NCI-H345 (cell line): Measurements from ENCODE around the gene ITPR1.

Source experiments
- DNase-seq: peaks from one replicate; lab custom pipeline; 2025; lab: John Stamatoyannopoulos, UW

The ITPR1 gene

GRCh38 chr3:4686619-4687018 is 193.5 kb downstream of the ITPR1 start:
- DNase-seq: no peak

DNA sequence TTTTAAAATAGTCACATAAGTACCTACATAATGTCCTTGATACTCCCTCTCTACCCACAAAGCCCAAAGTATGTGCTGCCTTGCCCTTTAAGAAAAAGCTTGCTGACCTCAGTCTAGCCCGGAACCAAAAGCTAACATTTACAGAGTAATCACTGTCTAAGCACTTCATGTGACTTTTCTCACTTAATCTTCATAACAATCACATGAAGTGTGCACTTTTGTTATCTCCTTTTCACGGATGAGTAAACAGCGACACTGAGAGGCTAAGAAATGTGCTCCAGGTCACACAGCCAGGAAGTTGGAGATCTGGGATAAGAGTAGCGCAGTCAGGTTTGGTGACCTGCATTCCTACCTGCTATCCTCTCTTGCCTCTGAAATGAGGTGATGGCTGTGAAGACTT is 194.0 kb downstream of the ITPR1 start:
- DNase-seq: no peak

DNA sequence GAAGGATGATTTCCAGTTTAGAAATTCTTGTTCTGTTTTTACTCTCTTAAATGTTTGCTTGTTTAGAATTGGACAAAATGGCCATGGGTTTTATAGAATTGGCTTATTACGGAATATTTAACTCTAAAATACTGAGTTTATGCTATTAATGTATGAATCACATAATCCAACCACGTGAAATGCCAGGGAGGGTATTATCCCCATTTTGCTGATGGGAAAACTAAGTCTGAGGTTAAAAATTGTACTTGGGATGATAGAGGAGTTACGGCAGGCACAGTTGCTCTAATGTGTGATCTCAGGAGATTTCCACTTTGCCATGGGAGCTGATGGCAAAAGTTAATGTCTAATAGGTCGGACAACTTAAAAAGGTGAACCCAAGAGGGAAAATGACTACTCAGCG is 194.4 kb downstream of the ITPR1 start:
- no peak for DNase-seq

DNA sequence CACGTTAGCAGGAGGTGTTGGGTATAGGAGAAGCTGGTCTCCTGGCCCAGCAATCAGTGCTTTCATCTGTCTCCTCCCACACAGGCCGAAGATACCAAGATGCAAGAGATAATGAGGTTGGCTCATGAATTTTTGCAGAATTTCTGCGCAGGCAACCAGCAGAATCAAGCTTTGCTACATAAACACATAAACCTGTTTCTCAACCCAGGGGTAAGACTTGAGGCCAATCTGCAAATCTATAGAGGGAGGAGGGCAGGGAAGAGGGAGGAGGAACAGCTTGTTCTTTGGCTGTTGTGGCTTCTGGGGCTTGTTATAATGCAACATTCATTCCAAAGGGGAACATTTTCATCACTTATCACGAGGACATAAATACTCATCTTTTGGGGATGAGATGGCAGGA is 195.3 kb downstream of the ITPR1 start:
- no peak for DNase-seq

- no peak for DNase-seq
Observed at GRCh38 chr3:4689021-4689420, 195.9 kb downstream of the ITPR1 start.

DNA sequence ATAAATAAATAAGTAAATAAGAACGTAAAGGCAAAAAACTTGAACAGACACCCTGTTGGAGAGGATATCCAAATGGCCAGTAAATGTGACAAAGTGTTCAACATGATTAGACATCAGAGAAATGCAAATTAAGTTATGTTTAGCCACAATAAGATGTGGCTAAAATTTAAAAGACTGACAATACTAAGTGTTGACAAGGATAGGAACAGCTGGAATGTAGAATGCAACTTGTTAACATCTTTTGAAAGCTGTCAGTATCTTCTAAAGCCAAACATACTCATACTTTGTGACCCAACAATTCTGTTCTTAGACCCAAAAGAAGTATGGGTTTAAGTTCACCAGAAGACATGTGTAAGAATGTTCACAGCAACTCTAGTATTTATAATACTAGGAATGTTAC is 197.1 kb downstream of the ITPR1 start:
- no peak for DNase-seq

GRCh38 chr3:4693620-4694019 is 200.5 kb downstream of the ITPR1 start:
- no peak for DNase-seq

GRCh38 chr3:4695846-4696245 is 202.7 kb downstream of the ITPR1 start:
- DNase-seq: no peak

DNA sequence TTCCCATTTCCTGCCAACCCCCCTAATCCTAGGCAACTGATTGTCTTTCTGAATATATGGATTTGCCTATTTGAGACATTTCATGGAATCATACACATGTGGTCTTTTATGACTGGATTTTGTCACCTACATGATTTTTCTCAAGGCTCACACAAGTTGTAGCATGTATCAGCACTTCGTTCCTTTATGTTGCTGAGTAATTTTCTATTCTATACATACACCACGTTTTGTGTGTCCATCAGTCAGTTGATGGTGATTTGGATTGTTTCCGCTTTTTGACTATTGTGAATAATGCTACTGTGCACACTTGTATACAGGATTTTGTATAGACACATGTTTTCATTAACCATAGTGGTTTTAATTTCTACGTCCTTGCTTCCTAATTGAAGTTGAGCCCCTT is 203.1 kb downstream of the ITPR1 start:
- no peak for DNase-seq

- no peak for DNase-seq
Observed at GRCh38 chr3:4698125-4698821, 205.1 kb downstream of the ITPR1 start.

DNA sequence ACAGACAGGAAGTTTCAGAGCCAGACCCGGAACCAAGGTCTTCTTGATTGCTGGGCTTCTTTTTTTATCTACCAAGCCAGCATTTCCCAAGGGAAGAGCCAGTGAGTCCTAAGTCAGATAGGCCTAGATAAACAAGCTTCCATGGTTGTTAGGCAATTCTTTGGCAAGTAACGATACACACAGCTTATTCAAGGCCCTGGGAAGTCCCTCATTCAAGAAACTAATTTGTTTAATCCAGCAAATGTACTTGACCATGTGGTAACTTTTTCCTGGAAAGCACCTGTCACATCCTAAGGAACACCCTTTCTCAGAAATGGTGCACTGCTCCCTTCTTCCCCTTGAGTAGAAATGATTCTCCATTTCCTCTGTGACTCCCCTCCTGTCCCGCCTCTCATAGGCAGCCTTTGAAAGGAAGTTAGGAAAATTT is 209.9 kb downstream of the ITPR1 start:
- DNase-seq: no peak

DNA sequence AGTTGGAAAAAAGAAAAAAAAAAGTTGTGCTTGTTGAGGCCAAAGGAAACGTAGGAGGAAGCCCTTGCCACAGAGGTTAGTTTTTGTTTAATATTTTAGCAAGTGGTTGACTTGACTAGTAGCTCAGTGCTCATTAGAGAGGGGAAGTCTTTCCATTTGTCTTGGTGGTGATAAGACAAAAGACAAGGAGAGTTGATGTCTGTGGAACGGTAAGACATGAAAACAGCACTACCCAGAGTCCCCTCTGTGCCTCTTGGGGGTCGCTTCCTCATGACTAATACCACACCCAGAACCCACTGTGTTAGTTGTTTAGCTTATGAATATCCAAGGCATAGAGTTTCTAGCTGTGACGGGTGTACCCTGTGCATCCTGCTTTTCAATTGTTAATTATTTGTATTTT is 211.4 kb downstream of the ITPR1 start:
- DNase-seq: no peak

DNA sequence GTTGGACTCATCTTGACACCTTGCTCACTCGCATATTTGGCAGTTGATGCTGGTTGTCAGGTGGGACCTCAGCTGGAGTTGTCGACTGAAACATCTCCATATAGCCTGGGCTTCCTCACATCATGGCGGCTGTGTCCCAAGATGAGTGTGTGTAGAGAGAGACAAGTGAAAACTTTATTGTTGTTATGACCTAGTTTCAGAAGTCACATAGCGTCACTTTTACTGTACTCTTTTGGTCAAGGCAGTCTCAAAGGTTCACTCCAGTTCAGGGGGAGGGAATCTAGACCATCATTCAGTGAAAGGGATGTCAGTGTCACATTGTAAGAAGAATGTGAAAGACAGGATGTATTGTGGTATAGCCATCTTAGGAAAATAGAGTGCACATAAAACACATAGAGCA is 214.2 kb downstream of the ITPR1 start:
- DNase-seq: no peak

DNA sequence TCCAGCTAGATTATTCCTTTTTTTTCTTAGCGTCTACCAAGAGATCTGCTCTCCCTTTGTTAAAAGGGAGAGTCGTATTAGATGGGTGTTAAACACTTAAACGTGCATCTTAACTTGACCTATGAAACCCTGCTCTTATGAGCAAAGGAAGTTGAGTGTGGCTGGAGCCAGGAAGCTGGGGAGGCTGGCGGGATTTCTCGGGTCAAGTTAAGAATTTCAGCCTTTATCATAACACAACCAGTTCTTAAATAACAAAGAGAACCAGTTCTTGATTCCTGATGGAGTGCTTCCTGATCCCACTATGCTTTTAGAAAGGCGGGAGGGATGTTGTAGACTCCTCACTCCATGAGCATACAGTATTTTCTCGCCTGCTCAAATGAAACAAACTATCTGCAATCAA is 215.1 kb downstream of the ITPR1 start:
- no peak for DNase-seq

DNA sequence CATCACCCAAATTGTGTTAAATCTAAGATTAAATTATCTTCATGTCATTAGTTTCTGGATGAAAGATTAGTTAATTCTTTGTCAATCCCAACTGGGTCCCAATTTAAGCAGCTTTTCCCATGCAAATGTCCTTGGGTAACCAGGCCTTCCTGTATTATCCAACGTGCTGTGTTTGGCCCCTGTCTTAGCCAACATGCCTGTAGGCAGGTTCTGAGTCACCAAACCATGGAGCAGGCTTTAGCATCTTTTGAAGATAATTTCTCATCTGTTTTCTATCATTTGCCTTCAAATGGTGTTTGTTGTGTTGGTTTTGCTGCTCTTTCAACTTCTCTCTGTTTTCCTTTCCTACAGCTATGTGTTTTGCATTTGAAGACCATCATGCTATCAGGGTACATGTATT is 216.2 kb downstream of the ITPR1 start:
- DNase-seq: no peak

- DNase-seq: no peak
Observed at GRCh38 chr3:4710191-4710590, 217.0 kb downstream of the ITPR1 start.

DNA sequence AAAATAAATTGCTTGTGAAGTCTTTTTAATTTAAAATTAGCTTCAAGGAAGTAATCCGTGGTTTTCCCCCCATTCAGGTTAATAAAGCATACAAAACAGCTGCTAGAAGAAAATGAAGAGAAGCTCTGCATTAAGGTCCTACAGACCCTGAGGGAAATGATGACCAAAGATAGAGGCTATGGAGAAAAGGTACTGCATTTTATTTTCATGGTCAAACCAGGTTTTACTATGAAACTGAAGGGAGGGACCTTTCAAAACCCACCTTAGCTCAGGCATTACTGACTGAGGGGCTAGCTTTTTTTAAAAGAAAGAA is 218.5 kb downstream of the ITPR1 start:
- DNase-seq: no peak

DNA sequence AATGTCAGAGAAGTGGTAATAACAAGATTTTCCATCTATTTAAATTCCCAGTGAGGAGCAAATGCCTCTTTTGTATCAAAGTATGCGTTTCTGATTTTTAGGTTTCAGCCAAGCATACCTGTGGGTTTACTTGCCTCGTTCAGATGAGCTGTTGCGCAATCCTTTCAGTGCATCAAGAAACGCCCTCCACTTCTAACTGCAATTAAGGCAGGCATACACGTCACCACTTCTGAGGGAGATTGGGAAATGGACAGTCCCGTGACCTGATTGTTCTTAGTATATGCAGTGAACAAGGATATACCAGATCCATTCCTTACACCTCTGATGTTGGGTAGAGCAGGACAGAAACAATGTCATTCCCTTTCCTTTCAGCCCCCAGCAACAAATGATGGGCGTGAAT is 219.0 kb downstream of the ITPR1 start:
- peak; percentile 3 for DNase-seq

- DNase-seq: no peak
Observed at GRCh38 chr3:4714045-4714444, 220.9 kb downstream of the ITPR1 start.

GRCh38 chr3:4716266-4716665 is 223.1 kb downstream of the ITPR1 start:
- DNase-seq: no peak

GRCh38 chr3:4716706-4717362 is 223.7 kb downstream of the ITPR1 start:
- no peak for DNase-seq

DNA sequence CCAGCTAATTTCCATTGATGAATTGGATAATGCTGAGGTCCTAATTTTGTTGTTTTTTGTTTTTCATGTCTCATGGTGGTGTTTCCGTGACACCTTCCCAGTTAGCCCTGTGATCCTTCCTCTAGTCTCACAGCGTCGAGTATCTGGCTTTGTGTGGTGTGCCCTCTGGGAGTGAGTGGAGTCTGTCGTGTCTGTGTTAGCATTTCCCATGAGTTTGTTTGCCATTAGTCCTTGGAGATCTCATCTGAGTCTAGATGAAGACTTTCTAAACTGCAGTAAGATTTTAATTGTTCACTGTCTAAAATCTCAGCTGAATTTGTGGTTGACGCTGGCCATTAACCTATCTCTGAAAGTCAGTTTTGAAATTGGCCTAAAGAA is 224.2 kb downstream of the ITPR1 start:
- no peak for DNase-seq

GRCh38 chr3:4718179-4718736 is 225.1 kb downstream of the ITPR1 start:
- no peak for DNase-seq

DNA sequence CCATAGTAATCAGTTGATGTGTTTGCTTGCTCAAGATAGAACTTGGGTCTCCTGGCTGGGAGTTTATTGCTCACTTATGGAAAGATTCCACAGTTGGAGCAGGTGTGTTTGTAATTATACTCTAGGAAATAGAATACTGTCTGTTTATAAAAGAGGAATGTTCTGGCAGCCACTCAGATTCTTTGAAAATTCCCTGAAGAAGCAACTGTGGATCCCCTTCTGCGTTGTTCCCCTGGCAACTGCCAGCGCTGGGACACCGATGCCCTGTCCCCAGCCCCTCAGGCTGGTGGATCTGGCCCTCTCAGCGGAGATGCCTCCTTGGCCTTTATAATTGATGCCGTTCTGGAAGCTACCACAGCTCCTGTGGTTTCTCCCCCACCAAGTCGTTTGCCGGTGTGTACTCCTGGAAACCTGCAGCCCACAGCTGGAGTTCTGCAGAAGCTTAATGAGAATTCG is 225.9 kb downstream of the ITPR1 start:
- DNase-seq: no peak
